Fibroblast of lung (primary cell): ENCODE data around the gene ROBO2. TPM values are rescaled to one million over a fixed set of nuclear protein-coding genes. Genes with fewer than 3 reads are reported as not detected.

Experiments used
- DNase-seq, 2 donors: peaks; one replicate each; pipeline versions ENCODE4 v3.0.0 to v3.0.0-alpha.2; 2010; ENCODE audit warnings: low read depth in 2 of 2
- H2AFZ ChIP-seq: 2 replicates; pipeline ENCODE4 v1.5.1; 2012; ENCODE audit warnings: low read length, control low read depth, inconsistent platforms
- H3K27ac ChIP-seq: 2 replicates; pipeline ENCODE4 v1.5.1; 2011; ENCODE audit warnings: low read length, control low read depth; ENCODE audit not compliant: insufficient read depth
- H3K27me3 ChIP-seq: 2 replicates; pipeline ENCODE4 v1.5.1; 2011; ENCODE audit warnings: mild to moderate bottlenecking, low read length; ENCODE audit not compliant: control insufficient read depth, insufficient read depth
- H3K36me3 ChIP-seq: 2 replicates; pipeline ENCODE4 v1.5.1; 2011; ENCODE audit warnings: low read length; ENCODE audit not compliant: control insufficient read depth, insufficient read depth
- H3K4me1 ChIP-seq: 2 replicates; pipeline ENCODE4 v1.5.1; 2011; ENCODE audit warnings: low read length; ENCODE audit not compliant: control insufficient read depth, insufficient read depth; ENCODE audit errors: extremely low read depth
- H3K4me2 ChIP-seq: 2 replicates; pipeline ENCODE4 v1.5.1; 2011; ENCODE audit warnings: low read length, control low read depth; ENCODE audit not compliant: insufficient read depth; ENCODE audit errors: extremely low read depth
- H3K4me3 ChIP-seq, 4 experiments: fragments of 200-600 bp in 1 of 4; sonication (generic) in 1 of 4; replicated peaks in 1 of 4; 2 replicates each; pipeline ENCODE4 v1.5.1; 2011 to 2016; ENCODE audit warnings: low read length in 4 of 4, low read depth in 3 of 4, mild to moderate bottlenecking in 3 of 4, control low read depth in 2 of 4, inconsistent platforms in 1 of 4, mixed read lengths in 1 of 4; ENCODE audit not compliant: insufficient read depth in 1 of 4; ENCODE audit errors: control extremely low read depth in 1 of 4
- H3K79me2 ChIP-seq: 2 replicates; pipeline ENCODE4 v1.5.1; 2012; ENCODE audit warnings: mild to moderate bottlenecking, low read length, inconsistent platforms; ENCODE audit not compliant: control insufficient read depth, insufficient read depth
- H3K9ac ChIP-seq: 2 replicates; pipeline ENCODE4 v1.5.1; 2011; ENCODE audit warnings: mild to moderate bottlenecking, low read length, control low read depth; ENCODE audit not compliant: insufficient read depth
- H3K9me3 ChIP-seq: 2 replicates; pipeline ENCODE4 v1.5.1; 2012; ENCODE audit warnings: low read depth, low read length; ENCODE audit not compliant: control insufficient read depth, insufficient read depth
- H4K20me1 ChIP-seq: 2 replicates; pipeline ENCODE4 v1.5.1; 2011; ENCODE audit warnings: low read length; ENCODE audit not compliant: control insufficient read depth, insufficient read depth; ENCODE audit errors: extremely low read depth
- CTCF ChIP-seq, 2 donors: IDR thresholded peaks in 1 of 2; conservative IDR thresholded peaks in 1 of 2; 1 replicate in 1 of 2; 2 replicates in 1 of 2; pipeline ENCODE4 v1.5.1; 2011 to 2012; ENCODE audit warnings: low read length in 2 of 2, control low read depth in 1 of 2, inconsistent platforms in 1 of 2, low read depth in 1 of 2, mild to moderate bottlenecking in 1 of 2
- EZH2 ChIP-seq: IDR thresholded peaks from 2 replicates; pipeline ENCODE4 v1.5.1; 2012; ENCODE audit warnings: low read length, control low read depth, mild to moderate bottlenecking; ENCODE audit errors: missing control alignments
- polyA plus RNA-seq, 2 donors: library from polyadenylated mRNA; depleted of rRNA in 1 of 2; stranded (reverse) in 1 of 2; unstranded in 1 of 2; fragments of >200 nt; gene quantifications; 2 replicates each; pipeline ENCODE4 v1.2.1, GENCODE V29; 2011 to 2012; ENCODE audit warnings: missing spikeins in 1 of 2
- total RNA-seq: library from RNA; depleted of rRNA; stranded (reverse); fragments of >200 nt; gene quantifications from 2 replicates; pipeline ENCODE4 v1.2.1, GENCODE V29; 2014

ROBO2 gene
- total and polyA plus RNA-seq, 2 donors (not counting 1 experiment from before 2014, with no cell fraction given), result 0.83 to 1.5 TPM

GRCh38 chr3:77065750-77066149 lies 25.9 kb downstream of the ROBO2 start:
- no peak overlapping the region for H3K4me3 ChIP-seq

GRCh38 chr3:77066829-77067228 lies 26.9 kb downstream of the ROBO2 start:
- TF ChIP-seq CTCF (conservative IDR thresholded peaks at IDR 0.05 in 1 of 2, IDR thresholded peaks at IDR 0.05 in 1 of 2; ENCODE audit: low read depth in 1 of 2, low read length in 2 of 2), result no peak
- TF ChIP-seq EZH2, result no peak
- no peaks in the 10 kb centered on the region for H3K36me3 ChIP-seq
- no peak overlapping the region for H3K4me3 ChIP-seq
- H4K20me1 ChIP-seq, result no peaks in the 10 kb centered on the region
- no peak overlapping the region for H3K4me2 ChIP-seq
- H3K27me3 ChIP-seq, result no peaks in the 10 kb centered on the region
- H3K79me2 ChIP-seq, result no peaks in the 10 kb centered on the region
- H3K27ac ChIP-seq, result no peak overlapping the region
- no peaks in the 10 kb centered on the region for H3K9me3 ChIP-seq
- no peak for DNase-seq
- no peaks in the 10 kb centered on the region for H3K4me1 ChIP-seq
- H2AFZ ChIP-seq, result no peak overlapping the region
- no peak overlapping the region for H3K9ac ChIP-seq

More at GRCh38 chr3:77065750-77066149, 25.9 kb downstream of the ROBO2 start:
- TF ChIP-seq EZH2 (no peak), CTCF (conservative IDR thresholded peaks at IDR 0.05 in 1 of 2, IDR thresholded peaks at IDR 0.05 in 1 of 2; ENCODE audit: low read depth in 1 of 2, low read length in 2 of 2) (no peak)
- Histone ChIP-seq H3K4me1 (no peaks in the 10 kb centered on the region), H3K9ac (no peak overlapping the region), H3K4me2 (no peak overlapping the region), H4K20me1 (no peaks in the 10 kb centered on the region), H3K27me3 (no peaks in the 10 kb centered on the region), H3K79me2 (no peaks in the 10 kb centered on the region), H3K36me3 (no peaks in the 10 kb centered on the region), H3K27ac (no peak overlapping the region), H3K9me3 (no peaks in the 10 kb centered on the region), H2AFZ (no peak overlapping the region)
- no peak for DNase-seq

- Histone ChIP-seq H3K79me2 (no peaks in the 10 kb centered on the region), H3K27me3 (no peaks in the 10 kb centered on the region), H4K20me1 (no peaks in the 10 kb centered on the region), H2AFZ (no peak overlapping the region), H3K36me3 (no peaks in the 10 kb centered on the region), H3K27ac (no peak overlapping the region), H3K4me2 (no peak overlapping the region), H3K4me3 (no peak overlapping the region), H3K9me3 (no peaks in the 10 kb centered on the region), H3K9ac (no peak overlapping the region), H3K4me1 (no peaks in the 10 kb centered on the region)
- no peak for DNase-seq
- TF ChIP-seq EZH2, result no peak
- no peak for TF ChIP-seq CTCF (conservative IDR thresholded peaks at IDR 0.05 in 1 of 2, IDR thresholded peaks at IDR 0.05 in 1 of 2; ENCODE audit: low read depth in 1 of 2, low read length in 2 of 2)
Observed at GRCh38 chr3:77068808-77069207, 28.9 kb downstream of the ROBO2 start.
